Stomach (tissue), 4 donors: ENCODE results near the gene ITCH.

Experiments used
- EP300 ChIP-seq: sonication (generic); formaldehyde crosslinking; IDR thresholded peaks from one replicate; pipeline ENCODE4 v1.6.1; 2017; ENCODE audit warnings: antibody characterized with exemption
- POLR2A ChIP-seq, 4 donors: fragments of 450-650 bp; IDR thresholded peaks; one replicate each; pipeline ENCODE4 v1.6.1; 2016; ENCODE audit warnings: antibody characterized with exemption in 4 of 4, control low read depth in 2 of 4, mild to moderate bottlenecking in 1 of 4, moderate library complexity in 1 of 4
- POLR2AphosphoS5 ChIP-seq, 3 donors: sonication (generic); formaldehyde crosslinking; IDR thresholded peaks; one replicate each; pipeline ENCODE4 v1.6.1; 2016; ENCODE audit warnings: antibody characterized with exemption in 3 of 3
- TF ChIP-seq, protein P1 (sequence below), 7 experiments: fragments of 450-650 bp in 4 of 7; fragments of 200-600 bp in 3 of 7; sonication (generic) in 3 of 7; IDR thresholded peaks; one replicate each; pipeline ENCODE4 v1.5.1; 2016 to 2019; ENCODE audit warnings: antibody characterized with exemption in 7 of 7, control low read depth in 2 of 7, mild to moderate bottlenecking in 1 of 7

DNA sequence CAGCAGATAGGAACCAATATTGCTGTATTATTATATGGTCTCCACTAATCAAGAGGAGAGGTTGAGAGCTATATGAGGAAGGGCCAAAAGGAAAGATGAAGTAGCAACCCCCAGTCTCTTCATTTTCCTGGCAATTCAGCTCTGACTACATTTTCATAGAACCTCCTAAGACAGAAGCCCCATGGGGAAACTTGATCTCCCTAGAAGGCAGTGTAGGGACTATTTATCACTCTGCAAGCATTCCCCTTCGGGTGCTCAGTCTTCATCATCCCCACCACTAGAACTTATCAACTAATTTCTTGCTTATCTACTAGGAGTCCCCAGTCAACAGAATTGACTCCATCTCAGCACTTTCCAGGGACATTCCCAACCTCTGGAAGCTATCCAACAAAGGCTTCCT is 25.5 kb upstream of the ITCH start:
- TF ChIP-seq, protein P1, sequence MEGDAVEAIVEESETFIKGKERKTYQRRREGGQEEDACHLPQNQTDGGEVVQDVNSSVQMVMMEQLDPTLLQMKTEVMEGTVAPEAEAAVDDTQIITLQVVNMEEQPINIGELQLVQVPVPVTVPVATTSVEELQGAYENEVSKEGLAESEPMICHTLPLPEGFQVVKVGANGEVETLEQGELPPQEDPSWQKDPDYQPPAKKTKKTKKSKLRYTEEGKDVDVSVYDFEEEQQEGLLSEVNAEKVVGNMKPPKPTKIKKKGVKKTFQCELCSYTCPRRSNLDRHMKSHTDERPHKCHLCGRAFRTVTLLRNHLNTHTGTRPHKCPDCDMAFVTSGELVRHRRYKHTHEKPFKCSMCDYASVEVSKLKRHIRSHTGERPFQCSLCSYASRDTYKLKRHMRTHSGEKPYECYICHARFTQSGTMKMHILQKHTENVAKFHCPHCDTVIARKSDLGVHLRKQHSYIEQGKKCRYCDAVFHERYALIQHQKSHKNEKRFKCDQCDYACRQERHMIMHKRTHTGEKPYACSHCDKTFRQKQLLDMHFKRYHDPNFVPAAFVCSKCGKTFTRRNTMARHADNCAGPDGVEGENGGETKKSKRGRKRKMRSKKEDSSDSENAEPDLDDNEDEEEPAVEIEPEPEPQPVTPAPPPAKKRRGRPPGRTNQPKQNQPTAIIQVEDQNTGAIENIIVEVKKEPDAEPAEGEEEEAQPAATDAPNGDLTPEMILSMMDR (IDR thresholded peaks at IDR 0.05): no peak
- TF ChIP-seq POLR2AphosphoS5 (IDR thresholded peaks at IDR 0.05): no peak
- no peak for TF ChIP-seq POLR2A (IDR thresholded peaks at IDR 0.05)
- no peak for TF ChIP-seq EP300
